KMS-11 (cell line): ENCODE data around the gene SLC25A21.
"Not testable (repeated sequence)": the region's sequence is repeated elsewhere in the genome, so short reads cannot be mapped to it uniquely, and the experiment has no call there.

Experiments
- H2AFZ ChIP-seq: fragments of 200-600 bp; sonication (generic); 2 replicates; pipeline ENCODE4 v1.6.1; 2016; ENCODE audit warnings: antibody characterized with exemption, mixed run types, low read depth
- H3K27ac ChIP-seq: fragments of 200-600 bp; sonication (generic); 2 replicates; pipeline ENCODE4 v1.6.1; 2016; ENCODE audit warnings: mild to moderate bottlenecking, mixed run types
- H3K27me3 ChIP-seq: fragments of 200-600 bp; sonication (generic); 2 replicates; pipeline ENCODE4 v1.6.1; 2017; ENCODE audit warnings: mild to moderate bottlenecking, low read depth, mixed run types, moderate library complexity; ENCODE audit not compliant: insufficient read depth
- H3K36me3 ChIP-seq: fragments of 200-600 bp; sonication (generic); 2 replicates; pipeline ENCODE4 v1.6.1; 2017; ENCODE audit warnings: mild to moderate bottlenecking, mixed run types; ENCODE audit not compliant: insufficient read depth
- H3K4me1 ChIP-seq: fragments of 200-600 bp; sonication (generic); 2 replicates; pipeline ENCODE4 v1.6.1; 2016; ENCODE audit warnings: mild to moderate bottlenecking, low read depth, mixed run types; ENCODE audit not compliant: poor library complexity, severe bottlenecking
- H3K4me2 ChIP-seq: fragments of 200-600 bp; sonication (generic); 2 replicates; pipeline ENCODE4 v1.7.0; 2016; ENCODE audit warnings: mild to moderate bottlenecking, mixed run types
- H3K4me3 ChIP-seq: fragments of 200-600 bp; sonication (generic); IDR thresholded peaks from 2 replicates; pipeline ENCODE4 v1.6.1; 2017; ENCODE audit warnings: low read depth, low read length, mixed read lengths; ENCODE audit not compliant: insufficient read depth
- H3K79me2 ChIP-seq: fragments of 200-600 bp; sonication (generic); 2 replicates; pipeline ENCODE4 v1.6.1; 2016; ENCODE audit warnings: low read depth, mixed run types; ENCODE audit not compliant: insufficient read depth
- H3K9ac ChIP-seq: fragments of 200-600 bp; sonication (generic); 2 replicates; pipeline ENCODE4 v1.6.1; 2016; ENCODE audit warnings: mild to moderate bottlenecking, mixed run types
- H4K20me1 ChIP-seq: fragments of 200-600 bp; sonication (generic); 2 replicates; pipeline ENCODE4 v1.6.1; 2016; ENCODE audit warnings: mild to moderate bottlenecking, mixed run types; ENCODE audit not compliant: insufficient read depth
- TF ChIP-seq, protein P1 (sequence below): fragments of 200-600 bp; sonication (generic); conservative IDR thresholded peaks from 2 replicates; pipeline ENCODE4 v1.6.1; 2017; ENCODE audit warnings: low read depth, mild to moderate bottlenecking, antibody characterized with exemption, low read length, moderate library complexity, mixed read lengths

Gene SLC25A21

DNA sequence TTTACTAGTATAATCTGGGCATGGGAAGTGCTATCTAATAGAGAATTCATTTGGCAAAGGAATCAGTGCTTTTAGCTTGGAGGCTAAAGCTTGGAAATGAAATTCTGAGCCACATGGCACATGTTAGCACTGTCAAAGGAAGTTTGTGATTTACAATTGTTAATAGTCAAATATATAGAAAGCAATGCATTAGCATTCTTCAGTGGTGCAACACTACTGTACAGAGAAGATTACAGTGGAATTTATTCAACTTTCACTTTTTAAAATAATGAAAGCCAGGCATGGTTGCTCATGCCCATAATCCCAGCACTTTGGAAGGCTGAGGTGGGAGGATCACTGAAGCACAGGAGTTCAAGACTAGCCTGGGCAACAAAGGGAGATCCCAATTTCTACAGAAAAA, 464.8 kb downstream of the SLC25A21 start:
- H3K4me3 ChIP-seq, result no peak overlapping the region
- TF ChIP-seq, protein P1, sequence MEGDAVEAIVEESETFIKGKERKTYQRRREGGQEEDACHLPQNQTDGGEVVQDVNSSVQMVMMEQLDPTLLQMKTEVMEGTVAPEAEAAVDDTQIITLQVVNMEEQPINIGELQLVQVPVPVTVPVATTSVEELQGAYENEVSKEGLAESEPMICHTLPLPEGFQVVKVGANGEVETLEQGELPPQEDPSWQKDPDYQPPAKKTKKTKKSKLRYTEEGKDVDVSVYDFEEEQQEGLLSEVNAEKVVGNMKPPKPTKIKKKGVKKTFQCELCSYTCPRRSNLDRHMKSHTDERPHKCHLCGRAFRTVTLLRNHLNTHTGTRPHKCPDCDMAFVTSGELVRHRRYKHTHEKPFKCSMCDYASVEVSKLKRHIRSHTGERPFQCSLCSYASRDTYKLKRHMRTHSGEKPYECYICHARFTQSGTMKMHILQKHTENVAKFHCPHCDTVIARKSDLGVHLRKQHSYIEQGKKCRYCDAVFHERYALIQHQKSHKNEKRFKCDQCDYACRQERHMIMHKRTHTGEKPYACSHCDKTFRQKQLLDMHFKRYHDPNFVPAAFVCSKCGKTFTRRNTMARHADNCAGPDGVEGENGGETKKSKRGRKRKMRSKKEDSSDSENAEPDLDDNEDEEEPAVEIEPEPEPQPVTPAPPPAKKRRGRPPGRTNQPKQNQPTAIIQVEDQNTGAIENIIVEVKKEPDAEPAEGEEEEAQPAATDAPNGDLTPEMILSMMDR, result no peak
- no peaks in the 10 kb centered on the region for H3K36me3 ChIP-seq
- no peaks in the 10 kb centered on the region for H3K79me2 ChIP-seq
- no peak overlapping the region for H2AFZ ChIP-seq
- no peak overlapping the region for H3K4me2 ChIP-seq
- H3K27ac ChIP-seq, result no peak overlapping the region
- H3K27me3 ChIP-seq, result no peaks in the 10 kb centered on the region
- no peaks in the 10 kb centered on the region for H3K4me1 ChIP-seq
- H3K9ac ChIP-seq, result no peak overlapping the region
- no peaks in the 10 kb centered on the region for H4K20me1 ChIP-seq

DNA sequence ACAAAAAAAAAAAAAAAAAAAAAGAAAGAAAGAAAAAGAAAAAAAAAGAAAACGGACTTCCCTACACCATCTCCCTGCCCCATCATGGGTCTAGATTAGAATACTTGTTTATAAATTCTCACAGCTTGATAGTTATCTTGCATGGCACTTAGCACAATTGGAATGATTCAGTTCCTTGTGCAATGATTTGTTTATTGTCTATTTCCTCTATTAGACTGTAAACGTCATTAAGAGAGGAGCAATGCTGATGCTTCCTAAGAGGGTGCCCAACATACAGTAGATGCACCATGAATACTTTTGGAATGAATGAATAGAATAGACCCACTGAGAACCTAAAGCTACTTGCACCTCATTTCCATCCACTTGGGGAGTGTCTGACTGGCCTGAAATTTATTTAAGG, 469.9 kb downstream of the SLC25A21 start:
- no peaks in the 10 kb centered on the region for H3K27me3 ChIP-seq
- H3K79me2 ChIP-seq, result no peaks in the 10 kb centered on the region
- TF ChIP-seq, protein P1, result no peak
- no peak overlapping the region for H3K9ac ChIP-seq
- no peaks in the 10 kb centered on the region for H3K36me3 ChIP-seq
- H4K20me1 ChIP-seq, result no peaks in the 10 kb centered on the region
- H3K27ac ChIP-seq, result no peak overlapping the region
- H3K4me3 ChIP-seq, result no peak overlapping the region
- no peak overlapping the region for H2AFZ ChIP-seq
- peaks cover 16% of the 10 kb centered on the region for H3K4me1 ChIP-seq
- no peak overlapping the region for H3K4me2 ChIP-seq

DNA sequence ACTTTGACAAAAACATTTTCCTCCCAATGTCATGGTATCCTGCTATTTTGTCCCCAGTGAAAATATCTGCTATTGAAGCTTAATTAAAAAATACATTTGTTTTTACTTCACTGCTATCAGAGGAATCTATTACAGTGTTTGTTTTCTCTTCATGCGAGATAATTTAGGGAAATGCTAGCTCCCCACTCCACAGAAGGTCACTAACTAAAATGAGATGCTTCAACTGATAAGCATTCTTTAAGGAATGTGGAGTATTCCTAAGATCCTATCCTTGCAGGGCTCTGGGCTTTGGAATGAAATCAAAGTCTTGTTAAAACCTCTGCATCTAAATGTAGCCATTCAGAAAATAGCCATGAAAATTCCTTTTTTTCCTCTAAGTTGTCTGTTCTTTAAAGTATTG, 471.3 kb downstream of the SLC25A21 start:
- Histone ChIP-seq H3K4me3 (no peak overlapping the region), H3K4me2 (peak overlapping the region; percentile 13; the same call in 1 of the 2 replicates), H3K4me1 (peaks cover 16% of the 10 kb centered on the region), H4K20me1 (no peaks in the 10 kb centered on the region), H3K27ac (no peak overlapping the region), H3K9ac (no peak overlapping the region), H3K27me3 (no peaks in the 10 kb centered on the region), H3K79me2 (no peaks in the 10 kb centered on the region), H3K36me3 (no peaks in the 10 kb centered on the region), H2AFZ (no peak overlapping the region)
- TF ChIP-seq, protein P1, result no peak

DNA sequence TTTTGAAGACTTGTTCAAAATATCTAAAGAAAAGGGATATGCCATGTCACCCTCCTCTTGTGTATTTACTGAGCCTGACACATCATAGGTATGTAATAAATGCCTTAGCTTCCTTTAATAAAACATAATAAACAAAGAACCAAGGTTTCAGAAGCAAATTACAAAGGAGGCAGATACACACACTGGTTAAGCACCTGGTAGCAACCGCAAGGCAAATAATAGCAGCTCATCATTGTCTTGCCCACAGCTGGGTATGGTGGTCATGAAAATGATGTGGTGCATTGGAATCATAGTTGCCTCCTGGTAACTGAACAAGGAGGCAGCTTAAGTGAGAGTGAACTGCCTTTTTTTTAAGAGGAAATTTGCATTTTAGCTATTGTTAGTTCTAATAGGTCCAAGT, 471.8 kb downstream of the SLC25A21 start:
- Histone ChIP-seq H3K4me2 (peak overlapping the region; percentile 13; the same call in 1 of the 2 replicates), H3K9ac (no peak overlapping the region; the same call in 1 of the 2 replicates), H3K36me3 (no peaks in the 10 kb centered on the region)

DNA sequence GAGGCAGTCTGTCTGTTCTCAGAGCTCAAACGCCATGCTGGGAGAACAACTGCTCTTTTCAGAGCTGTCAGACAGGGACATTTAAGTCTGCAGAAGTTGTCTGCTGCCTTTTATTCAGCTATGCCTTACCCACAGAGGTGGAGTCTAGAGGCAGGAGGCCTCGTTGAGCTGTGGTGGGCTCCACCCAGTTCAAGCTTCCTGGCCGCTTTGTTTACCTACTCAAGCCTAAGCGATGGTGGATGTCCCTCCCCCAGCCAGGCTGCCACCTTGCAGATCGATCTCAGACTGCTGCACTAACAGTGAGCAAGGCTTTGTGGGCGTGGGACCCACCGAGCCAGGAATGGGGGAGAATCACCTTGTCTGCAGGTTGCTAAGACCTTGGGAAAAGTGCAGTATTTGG, 473.0 kb downstream of the SLC25A21 start:
- H3K4me3 ChIP-seq, H3K36me3 ChIP-seq, H3K27me3 ChIP-seq, H3K9ac ChIP-seq, H3K4me2 ChIP-seq, H3K27ac ChIP-seq, H4K20me1 ChIP-seq, H2AFZ ChIP-seq, H3K79me2 ChIP-seq: not testable (repeated sequence)
- H3K4me1 ChIP-seq, result peaks cover 16% of the 10 kb centered on the region

More for the DNA sequence above, 471.8 kb downstream of the SLC25A21 start:
- peak overlapping the region; percentile 55; the same call in 1 of the 2 replicates for H3K27ac ChIP-seq
- peaks cover 16% of the 10 kb centered on the region for H3K4me1 ChIP-seq
- no peaks in the 10 kb centered on the region for H3K27me3 ChIP-seq
- H2AFZ ChIP-seq, result no peak overlapping the region
- H3K79me2 ChIP-seq, result no peaks in the 10 kb centered on the region
- no peaks in the 10 kb centered on the region for H4K20me1 ChIP-seq
- no peak overlapping the region for H3K4me3 ChIP-seq
- TF ChIP-seq, protein P1, result no peak
